GM12875 (cell line): ENCODE data around the gene TUFT1.
A peak's percentile ranks its signal among the peaks of the same experiment; 100 is the strongest.

Experiments used
- H3K4me3 ChIP-seq: one replicate; pipeline ENCODE4 v1.5.1; 2011; ENCODE audit warnings: low read depth, low read length, control low read depth
- CTCF ChIP-seq: IDR thresholded peaks from 2 replicates; pipeline ENCODE4 v1.5.1; 2011; ENCODE audit warnings: low read depth, mild to moderate bottlenecking, control low read depth, inconsistent platforms, low read length, moderate library complexity, borderline replicate concordance; ENCODE audit not compliant: insufficient read depth

Gene TUFT1

GRCh38 chr1:151529211-151529702 lies 10.9 kb upstream of the TUFT1 start:
- no peak overlapping the region for H3K4me3 ChIP-seq

GRCh38 chr1:151529781-151530180 lies 10.3 kb upstream of the TUFT1 start:
- no peak overlapping the region for H3K4me3 ChIP-seq
- TF ChIP-seq CTCF = no peak

More at GRCh38 chr1:151529211-151529702, 10.9 kb upstream of the TUFT1 start:
- no peak for TF ChIP-seq CTCF

- no peak overlapping the region for H3K4me3 ChIP-seq
- no peak for TF ChIP-seq CTCF
Measured at GRCh38 chr1:151530461-151530860, 9.6 kb upstream of the TUFT1 start.

- no peak overlapping the region for H3K4me3 ChIP-seq
- no peak for TF ChIP-seq CTCF
Measured at GRCh38 chr1:151533870-151534269, 6.2 kb upstream of the TUFT1 start.

GRCh38 chr1:151534662-151535278 lies 5.3 kb upstream of the TUFT1 start:
- H3K4me3 ChIP-seq = no peak overlapping the region
- peak; percentile 95 for TF ChIP-seq CTCF

- H3K4me3 ChIP-seq = no peak overlapping the region
- TF ChIP-seq CTCF = no peak
Measured at GRCh38 chr1:151535326-151536271, 4.5 kb upstream of the TUFT1 start.
